T-helper 1 cell (primary cell): ENCODE results near the gene HOXB1.
"Not testable (repeated sequence)": the region's sequence is repeated elsewhere in the genome, so short reads cannot be mapped to it uniquely, and the experiment has no call there.

Source experiments
- DNase-seq, 5 donors: peaks; one replicate each; pipeline ENCODE4 v3.0.0-alpha.2; 2012 to 2020

Gene HOXB1

DNA sequence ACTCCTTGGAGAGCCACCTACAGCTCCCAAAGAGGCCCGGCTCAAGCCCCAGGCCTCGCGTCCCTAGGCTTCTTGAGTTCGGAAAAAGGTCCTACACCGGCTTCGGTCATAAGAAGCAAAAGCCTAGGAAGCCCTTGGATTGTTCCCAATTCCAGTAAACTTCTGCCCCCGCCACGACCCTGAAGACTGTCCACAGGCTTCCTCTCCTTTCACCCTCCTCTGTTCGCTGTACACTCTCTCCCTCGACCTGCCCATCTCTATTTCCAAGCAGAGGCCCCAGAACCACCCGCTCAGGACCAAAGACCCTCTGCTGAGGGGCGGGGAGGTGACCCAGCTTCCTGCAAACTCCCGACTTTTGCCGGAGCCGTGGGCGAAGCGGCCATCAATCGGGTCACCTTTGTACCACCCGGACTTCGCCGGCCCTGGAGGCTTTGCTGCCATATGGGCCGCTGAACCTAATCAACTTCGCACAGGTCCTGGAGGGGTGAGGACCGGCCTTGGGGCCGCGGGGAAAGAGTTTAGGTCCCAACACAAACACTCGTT is 11.4 kb upstream of the HOXB1 start:
- peak in 1 of 5 donors; percentile 26 for DNase-seq

DNA sequence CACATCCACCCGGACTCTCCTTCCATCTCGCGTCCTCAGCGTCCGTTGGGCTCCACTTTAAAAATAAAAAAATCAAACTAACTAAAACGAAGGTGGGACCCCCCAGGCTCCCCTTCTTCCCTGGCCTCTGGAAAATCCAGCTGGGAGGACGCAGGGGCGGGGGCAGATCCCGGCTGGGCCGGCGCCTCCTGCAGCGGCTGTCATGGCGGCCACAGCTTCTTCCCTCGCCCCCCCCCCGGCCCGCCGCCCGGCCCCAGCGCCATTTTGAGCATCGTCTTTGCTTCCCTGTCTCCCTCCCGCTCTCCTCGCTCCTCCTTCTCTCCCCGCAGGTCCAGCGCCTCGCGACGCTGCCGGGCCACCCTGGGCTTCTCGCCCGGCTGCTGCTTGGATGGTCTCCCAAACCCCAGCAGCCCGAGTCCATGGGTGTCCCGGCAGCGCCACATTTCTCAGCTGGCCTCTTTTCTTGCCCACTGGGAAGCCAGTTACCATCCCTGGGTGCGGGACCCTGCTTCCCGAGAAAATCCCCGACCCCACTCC is 10.8 kb upstream of the HOXB1 start:
- DNase-seq: peak in 2 of 5 donors; percentile 31 to 45

DNA sequence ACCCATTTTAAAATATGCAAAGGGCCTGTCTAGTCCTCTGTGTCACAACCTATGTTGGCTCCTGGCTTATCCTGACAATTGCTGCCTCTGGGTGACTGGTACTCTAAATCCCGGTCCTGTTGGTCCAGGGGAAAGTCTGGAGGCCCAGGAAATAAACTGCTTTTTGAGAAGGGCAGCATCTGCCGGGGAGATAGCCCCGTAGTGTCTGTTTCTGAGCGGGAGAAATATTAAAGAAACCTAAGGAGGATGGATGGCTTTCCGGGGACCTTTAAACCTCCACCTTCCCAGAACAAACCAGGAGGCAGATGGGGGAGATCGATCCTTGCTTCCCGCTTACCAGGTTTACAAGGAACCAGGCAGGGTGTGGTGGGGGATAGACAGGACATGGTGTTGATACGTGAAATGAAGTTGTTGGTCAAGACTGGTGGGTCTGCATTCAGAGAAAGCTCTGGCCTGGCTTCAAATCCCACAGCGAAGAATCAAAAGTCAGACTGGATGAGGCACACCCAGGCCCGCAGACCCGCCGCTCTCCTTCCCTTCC is 10.3 kb upstream of the HOXB1 start:
- no peak for DNase-seq

GRCh38 chr17:48540213-48540612 is 9.4 kb upstream of the HOXB1 start:
- DNase-seq: no peak

DNA sequence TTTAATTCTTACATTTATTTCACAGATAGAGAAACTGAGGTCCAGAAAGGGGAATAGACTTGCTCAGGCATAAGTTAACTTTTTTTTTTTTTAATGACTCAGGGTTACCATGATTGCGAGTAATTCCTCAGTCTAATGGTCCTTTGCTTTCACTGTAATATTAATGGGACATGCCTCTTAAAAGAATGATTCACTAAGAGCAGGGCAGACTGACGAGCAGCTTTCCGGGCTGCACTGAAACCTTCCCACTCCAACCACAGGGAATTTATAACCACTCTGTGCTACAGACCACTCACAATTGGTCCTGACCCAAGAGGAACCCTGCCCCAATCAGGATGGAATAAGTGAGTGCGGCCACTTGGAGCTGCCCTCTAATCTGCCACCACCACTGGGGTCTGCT is 8.4 kb upstream of the HOXB1 start:
- DNase-seq: no peak

GRCh38 chr17:48537316-48537715 is 6.5 kb upstream of the HOXB1 start:
- DNase-seq: no peak

DNA sequence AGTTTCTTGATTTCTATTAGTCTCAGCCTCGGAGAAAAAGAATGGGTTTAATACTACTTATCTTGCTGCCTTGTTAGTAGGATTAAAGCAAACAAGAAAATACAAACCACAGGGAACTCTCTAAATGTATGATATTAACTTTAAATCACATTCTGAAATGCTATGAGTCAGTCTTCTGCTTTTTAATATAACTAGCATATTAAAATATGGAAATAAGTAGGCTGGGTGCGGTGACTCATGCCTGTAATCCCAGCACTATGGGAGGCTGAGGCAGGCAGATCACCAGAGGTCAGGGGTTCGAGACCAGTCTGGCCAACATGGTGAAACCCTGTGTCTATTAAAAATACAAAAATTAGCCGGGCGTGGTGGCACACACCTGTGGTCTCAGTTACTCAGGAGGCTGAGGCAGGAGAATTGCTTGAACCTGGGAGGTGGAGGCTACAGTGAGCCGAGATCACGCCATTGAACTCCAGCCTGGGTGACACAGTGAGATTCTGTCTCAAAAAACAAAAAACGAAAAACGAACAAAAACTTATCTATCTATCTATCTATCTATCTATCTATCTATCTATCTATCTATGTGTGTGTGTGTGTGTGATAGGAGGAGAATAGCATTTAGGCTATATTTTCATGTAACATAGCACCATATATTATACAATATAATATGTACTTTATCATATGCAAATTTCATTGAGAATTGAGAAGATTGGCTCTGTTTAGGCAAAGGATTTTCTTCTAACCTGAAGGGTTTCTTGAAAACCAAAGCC is 5.2 kb upstream of the HOXB1 start:
- DNase-seq: not testable (repeated sequence)

- DNase-seq: no peak
Measured at GRCh38 chr17:48532261-48532660, 1.4 kb upstream of the HOXB1 start.

- no peak for DNase-seq
Measured at GRCh38 chr17:48530208-48530886, 464 bp downstream of the HOXB1 start.

GRCh38 chr17:48529683-48530009 is 1.2 kb downstream of the HOXB1 start:
- DNase-seq: no peak

- DNase-seq: no peak
Measured at GRCh38 chr17:48528936-48529682, 1.7 kb downstream of the HOXB1 start.

GRCh38 chr17:48528153-48528935 is 2.5 kb downstream of the HOXB1 start:
- DNase-seq: no peak

GRCh38 chr17:48527547-48527932 is 3.3 kb downstream of the HOXB1 start:
- DNase-seq: no peak

- DNase-seq: no peak
Measured at GRCh38 chr17:48526608-48527546, 3.9 kb downstream of the HOXB1 start.

- DNase-seq: no peak
Measured at GRCh38 chr17:48523010-48523409, 7.8 kb downstream of the HOXB1 start.

- DNase-seq: no peak
Measured at GRCh38 chr17:48522031-48522653, 8.7 kb downstream of the HOXB1 start.

- no peak for DNase-seq
Measured at GRCh38 chr17:48520631-48521079, 10.2 kb downstream of the HOXB1 start.

- no peak for DNase-seq
Measured at GRCh38 chr17:48519427-48519826, 11.4 kb downstream of the HOXB1 start.

DNA sequence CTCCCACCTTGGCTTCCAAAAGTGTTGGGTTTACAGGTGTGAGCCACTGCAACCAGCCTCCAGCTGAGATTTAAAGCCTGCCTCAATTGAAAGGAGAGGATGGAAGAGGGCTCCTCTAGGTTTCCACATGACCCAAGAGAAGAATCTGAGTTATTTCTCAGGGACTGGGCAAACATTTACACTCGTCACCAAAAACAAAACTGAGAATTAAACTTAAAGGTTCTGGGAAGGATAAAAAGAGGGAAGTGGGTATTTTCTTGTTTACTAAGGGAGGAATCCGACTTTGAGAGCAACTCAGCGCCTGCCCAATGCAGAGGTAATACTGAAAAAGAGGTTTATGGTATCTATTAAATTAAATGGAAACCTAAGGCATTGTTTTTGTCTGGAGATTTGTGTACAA is 13.3 kb downstream of the HOXB1 start:
- no peak for DNase-seq
